ENCODE measurements around the gene TOP2B. TPM values are rescaled to one million over a fixed set of nuclear protein-coding genes. Genes with fewer than 3 reads are reported as not detected.

The TOP2B gene
- polyA plus RNA-seq, 1 donor: 120 TPM

GRCh38 chr3:25584011-25584789 lies 80.5 kb downstream of the TOP2B start:
- H3K4me3 ChIP-seq (ENCODE audit: low read length): no peak overlapping the region
- WGBS (ENCODE audit: insufficient coverage, low lambda C conversion rate): 100% methylated on average over 4 of the region's 17 CpGs
- H3K4me1 ChIP-seq (ENCODE audit: control insufficient read depth, insufficient read depth, low read length): no peaks in the 10 kb centered on the region
- no peaks in the 10 kb centered on the region for H3K27me3 ChIP-seq (ENCODE audit: control insufficient read depth, insufficient read depth, low read length)
- no peak overlapping the region for H3K27ac ChIP-seq (ENCODE audit: low read length)
- no peak for DNase-seq
- H3K9me3 ChIP-seq (ENCODE audit: control insufficient read depth, low read depth, low read length): no peaks in the 10 kb centered on the region
- peaks cover 26% of the 10 kb centered on the region for H3K36me3 ChIP-seq (ENCODE audit: control insufficient read depth, insufficient read depth, low read length)

- no peak for DNase-seq
- H3K27ac ChIP-seq (ENCODE audit: low read length): no peak overlapping the region
- peaks cover 28% of the 10 kb centered on the region for H3K36me3 ChIP-seq (ENCODE audit: control insufficient read depth, insufficient read depth, low read length)
- H3K9me3 ChIP-seq (ENCODE audit: control insufficient read depth, low read depth, low read length): no peaks in the 10 kb centered on the region
- H3K4me3 ChIP-seq (ENCODE audit: low read length): no peak overlapping the region
- no peaks in the 10 kb centered on the region for H3K27me3 ChIP-seq (ENCODE audit: control insufficient read depth, insufficient read depth, low read length)
- no peaks in the 10 kb centered on the region for H3K4me1 ChIP-seq (ENCODE audit: control insufficient read depth, insufficient read depth, low read length)
- whole genome bisulfite sequencing (ENCODE audit: insufficient coverage, low lambda C conversion rate): no CpG with 5 or more reads among the region's 10 CpGs
Measured at GRCh38 chr3:25583343-25583742, 81.4 kb downstream of the TOP2B start.

GRCh38 chr3:25582242-25582641 lies 82.5 kb downstream of the TOP2B start:
- Histone ChIP-seq H3K36me3 (ENCODE audit: control insufficient read depth, insufficient read depth, low read length) (peaks cover 28% of the 10 kb centered on the region), H3K27me3 (ENCODE audit: control insufficient read depth, insufficient read depth, low read length) (no peaks in the 10 kb centered on the region), H3K4me1 (ENCODE audit: control insufficient read depth, insufficient read depth, low read length) (no peaks in the 10 kb centered on the region), H3K27ac (ENCODE audit: low read length) (no peak overlapping the region), H3K9me3 (ENCODE audit: control insufficient read depth, low read depth, low read length) (no peaks in the 10 kb centered on the region), H3K4me3 (ENCODE audit: low read length) (no peak overlapping the region)
- no peak for DNase-seq
- WGBS (ENCODE audit: insufficient coverage, low lambda C conversion rate): no CpG with 5 or more reads among the region's 2 CpGs

- Histone ChIP-seq H3K4me3 (ENCODE audit: low read length) (no peak overlapping the region), H3K9me3 (ENCODE audit: control insufficient read depth, low read depth, low read length) (no peaks in the 10 kb centered on the region), H3K36me3 (ENCODE audit: control insufficient read depth, insufficient read depth, low read length) (peaks cover 28% of the 10 kb centered on the region), H3K27me3 (ENCODE audit: control insufficient read depth, insufficient read depth, low read length) (no peaks in the 10 kb centered on the region), H3K4me1 (ENCODE audit: control insufficient read depth, insufficient read depth, low read length) (no peaks in the 10 kb centered on the region), H3K27ac (ENCODE audit: low read length) (no peak overlapping the region)
- WGBS (ENCODE audit: insufficient coverage, low lambda C conversion rate): no CpG with 5 or more reads among the region's 3 CpGs
- no peak for DNase-seq
Measured at GRCh38 chr3:25581823-25582222, 82.9 kb downstream of the TOP2B start.

- H3K4me3 ChIP-seq (ENCODE audit: low read length): no peak overlapping the region
- no CpG with 5 or more reads among the region's 7 CpGs for WGBS (ENCODE audit: insufficient coverage, low lambda C conversion rate)
- DNase-seq: no peak
- no peaks in the 10 kb centered on the region for H3K9me3 ChIP-seq (ENCODE audit: control insufficient read depth, low read depth, low read length)
- H3K4me1 ChIP-seq (ENCODE audit: control insufficient read depth, insufficient read depth, low read length): no peaks in the 10 kb centered on the region
- peaks cover 25% of the 10 kb centered on the region for H3K36me3 ChIP-seq (ENCODE audit: control insufficient read depth, insufficient read depth, low read length)
- no peak overlapping the region for H3K27ac ChIP-seq (ENCODE audit: low read length)
- no peaks in the 10 kb centered on the region for H3K27me3 ChIP-seq (ENCODE audit: control insufficient read depth, insufficient read depth, low read length)
Measured at GRCh38 chr3:25581335-25581734, 83.4 kb downstream of the TOP2B start.

GRCh38 chr3:25580534-25580933 lies 84.2 kb downstream of the TOP2B start:
- Histone ChIP-seq H3K36me3 (ENCODE audit: control insufficient read depth, insufficient read depth, low read length) (peaks cover 25% of the 10 kb centered on the region), H3K4me1 (ENCODE audit: control insufficient read depth, insufficient read depth, low read length) (no peaks in the 10 kb centered on the region), H3K9me3 (ENCODE audit: control insufficient read depth, low read depth, low read length) (no peaks in the 10 kb centered on the region), H3K4me3 (ENCODE audit: low read length) (no peak overlapping the region), H3K27me3 (ENCODE audit: control insufficient read depth, insufficient read depth, low read length) (no peaks in the 10 kb centered on the region), H3K27ac (ENCODE audit: low read length) (no peak overlapping the region)
- WGBS (ENCODE audit: insufficient coverage, low lambda C conversion rate): no CpG with 5 or more reads among the region's 8 CpGs
- no peak for DNase-seq

GRCh38 chr3:25578059-25578458 lies 86.6 kb downstream of the TOP2B start:
- WGBS (ENCODE audit: insufficient coverage, low lambda C conversion rate): no CpG with 5 or more reads among the region's 10 CpGs
- H3K27me3 ChIP-seq (ENCODE audit: control insufficient read depth, insufficient read depth, low read length): no peaks in the 10 kb centered on the region
- no peak overlapping the region for H3K27ac ChIP-seq (ENCODE audit: low read length)
- no peak for DNase-seq
- no peak overlapping the region for H3K4me3 ChIP-seq (ENCODE audit: low read length)
- no peaks in the 10 kb centered on the region for H3K4me1 ChIP-seq (ENCODE audit: control insufficient read depth, insufficient read depth, low read length)
- no peaks in the 10 kb centered on the region for H3K9me3 ChIP-seq (ENCODE audit: control insufficient read depth, low read depth, low read length)
- peaks cover 22% of the 10 kb centered on the region for H3K36me3 ChIP-seq (ENCODE audit: control insufficient read depth, insufficient read depth, low read length)

GRCh38 chr3:25576831-25577454 lies 87.8 kb downstream of the TOP2B start:
- no peak for DNase-seq
- no peak overlapping the region for H3K4me3 ChIP-seq (ENCODE audit: low read length)
- H3K4me1 ChIP-seq (ENCODE audit: control insufficient read depth, insufficient read depth, low read length): no peaks in the 10 kb centered on the region
- H3K27me3 ChIP-seq (ENCODE audit: control insufficient read depth, insufficient read depth, low read length): no peaks in the 10 kb centered on the region
- H3K27ac ChIP-seq (ENCODE audit: low read length): no peak overlapping the region
- WGBS (ENCODE audit: insufficient coverage, low lambda C conversion rate): 89% methylated on average over 5 of the region's 15 CpGs
- H3K9me3 ChIP-seq (ENCODE audit: control insufficient read depth, low read depth, low read length): no peaks in the 10 kb centered on the region
- H3K36me3 ChIP-seq (ENCODE audit: control insufficient read depth, insufficient read depth, low read length): peaks cover 20% of the 10 kb centered on the region

- DNase-seq: no peak
- H3K27ac ChIP-seq (ENCODE audit: low read length): no peak overlapping the region
- no peaks in the 10 kb centered on the region for H3K9me3 ChIP-seq (ENCODE audit: control insufficient read depth, low read depth, low read length)
- H3K4me1 ChIP-seq (ENCODE audit: control insufficient read depth, insufficient read depth, low read length): no peaks in the 10 kb centered on the region
- H3K27me3 ChIP-seq (ENCODE audit: control insufficient read depth, insufficient read depth, low read length): no peaks in the 10 kb centered on the region
- WGBS (ENCODE audit: insufficient coverage, low lambda C conversion rate): no CpG with 5 or more reads among the region's 4 CpGs
- no peak overlapping the region for H3K4me3 ChIP-seq (ENCODE audit: low read length)
- H3K36me3 ChIP-seq (ENCODE audit: control insufficient read depth, insufficient read depth, low read length): peaks cover 13% of the 10 kb centered on the region
Measured at GRCh38 chr3:25576146-25576545, 88.6 kb downstream of the TOP2B start.

GRCh38 chr3:25575001-25575400 lies 89.7 kb downstream of the TOP2B start:
- no peak overlapping the region for H3K27ac ChIP-seq (ENCODE audit: low read length)
- H3K4me3 ChIP-seq (ENCODE audit: low read length): no peak overlapping the region
- no peaks in the 10 kb centered on the region for H3K27me3 ChIP-seq (ENCODE audit: control insufficient read depth, insufficient read depth, low read length)
- no peak for DNase-seq
- H3K9me3 ChIP-seq (ENCODE audit: control insufficient read depth, low read depth, low read length): no peaks in the 10 kb centered on the region
- H3K4me1 ChIP-seq (ENCODE audit: control insufficient read depth, insufficient read depth, low read length): no peaks in the 10 kb centered on the region
- peaks cover 8% of the 10 kb centered on the region for H3K36me3 ChIP-seq (ENCODE audit: control insufficient read depth, insufficient read depth, low read length)
- WGBS (ENCODE audit: insufficient coverage, low lambda C conversion rate): no CpG with 5 or more reads among the region's 12 CpGs

Data from large intestine (tissue), 3 donors.